Omental fat pad (tissue), 4 donors: ENCODE data around the gene GARIN5B. TPM values are rescaled to one million over a fixed set of nuclear protein-coding genes. Genes with fewer than 3 reads are reported as not detected.

Experiments used
- ATAC-seq: fragments of 150-250 bp; one replicate; pipeline ENCODE4 v1.9.1; 2016; ENCODE audit warnings: mild to moderate bottlenecking, moderate library complexity; ENCODE audit not compliant: low FRiP score
- DNase-seq: peaks from one replicate; pipeline ENCODE4 v3.0.0-alpha.2; 2019; ENCODE audit warnings: low spot score
- CTCF ChIP-seq, 3 donors: fragments of 450-650 bp; IDR thresholded peaks; one replicate each; pipeline ENCODE4 v1.5.1; 2016 to 2017; ENCODE audit warnings: antibody characterized with exemption in 3 of 3, mild to moderate bottlenecking in 3 of 3, moderate library complexity in 2 of 3
- total RNA-seq, 4 donors: library from RNA; depleted of rRNA; stranded (reverse); fragments of >200 nt; gene quantifications; one replicate each; pipeline ENCODE4 v1.1.0, GENCODE V29; 2016

Gene GARIN5B
- total RNA-seq, 4 donors from 2014 or later: 0.09 TPM; not detected in 3

DNA sequence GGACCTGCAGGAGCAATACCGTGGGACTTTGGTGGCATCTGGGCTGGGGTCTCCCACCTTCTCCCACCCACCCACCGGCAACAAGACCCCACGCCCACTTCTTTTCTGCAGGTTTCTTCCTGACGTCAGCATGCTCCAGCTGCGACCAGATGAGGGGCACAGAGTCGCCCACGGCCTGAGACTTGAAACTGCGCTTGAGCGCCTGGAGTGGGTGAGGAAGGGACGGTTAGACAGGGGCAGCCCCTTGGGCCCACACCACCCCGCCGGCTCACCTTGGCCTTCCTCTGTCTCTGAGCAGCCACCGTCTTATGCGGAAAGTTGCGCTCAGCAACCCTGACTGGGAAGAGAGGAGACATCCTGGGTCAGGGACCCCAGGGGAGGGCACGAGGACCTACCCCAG is 2.2 kb downstream of the GARIN5B start:
- DNase-seq (no peak), ATAC-seq (no peak)
- no peak for TF ChIP-seq CTCF (IDR thresholded peaks at IDR 0.05)

GRCh38 chr19:55358943-55359908 is 3.8 kb downstream of the GARIN5B start:
- ATAC-seq: peak; percentile 28
- no peak for DNase-seq
- TF ChIP-seq CTCF (IDR thresholded peaks at IDR 0.05): no peak

DNA sequence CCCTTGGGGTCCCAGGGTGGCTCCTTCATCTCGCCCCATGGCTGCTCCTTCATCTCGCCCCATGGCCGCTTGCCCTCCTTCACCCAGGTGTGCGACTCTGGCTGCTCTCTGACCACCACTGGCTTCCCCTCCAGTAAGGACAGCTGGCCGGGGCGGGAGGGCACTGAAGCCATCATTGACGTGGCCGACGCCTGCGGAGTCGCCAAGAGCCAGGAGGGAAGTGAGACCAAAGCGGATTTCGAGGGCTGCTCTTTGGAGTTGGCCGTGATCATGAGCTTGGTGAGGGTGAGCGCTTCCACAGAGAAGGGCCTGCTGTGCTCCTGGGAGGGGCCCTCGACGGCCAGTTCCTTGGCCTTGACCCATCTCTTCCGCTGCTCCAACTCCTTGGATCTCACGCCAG is 4.6 kb downstream of the GARIN5B start:
- no peak for TF ChIP-seq CTCF (IDR thresholded peaks at IDR 0.05)
- DNase-seq (no peak), ATAC-seq (no peak)

- ATAC-seq (peak; percentile 33), DNase-seq (no peak)
- TF ChIP-seq CTCF (IDR thresholded peaks at IDR 0.05): no peak
Measured at GRCh38 chr19:55355213-55355821, 7.7 kb downstream of the GARIN5B start.

DNA sequence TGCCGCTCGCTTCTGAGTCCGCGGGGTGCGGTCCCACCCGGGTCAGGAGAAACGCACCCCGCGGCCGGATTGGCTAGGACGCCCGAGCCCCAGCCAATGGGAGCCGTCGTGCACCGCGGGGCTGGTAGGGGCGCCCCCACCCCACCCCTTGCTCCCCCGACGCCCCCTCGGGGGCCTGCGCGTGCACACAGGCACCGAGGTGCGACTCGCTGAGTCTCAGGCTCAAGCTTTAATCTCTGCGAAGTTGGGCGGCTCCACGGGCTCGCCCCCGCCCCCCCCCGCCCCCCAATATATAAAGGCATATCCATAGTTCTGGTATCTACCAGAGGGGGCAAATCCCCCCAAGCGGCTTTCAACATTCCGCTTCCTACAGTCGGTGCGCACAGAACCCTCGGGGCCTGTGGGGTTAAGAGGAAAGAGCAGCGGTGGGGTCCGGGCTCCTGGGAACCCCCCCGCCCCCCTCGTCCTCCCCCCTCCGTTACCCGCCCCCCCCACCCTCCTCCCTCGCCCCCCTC is 8.3 kb downstream of the GARIN5B start, which contains the start of gene COX6B2:
TSS of gene COX6B2 (minus strand) at position 22 of the 515 bp plus-strand sequence. CDS start 198 bp downstream, outside the sequence.
- ATAC-seq (no peak), DNase-seq (no peak)
- TF ChIP-seq CTCF (IDR thresholded peaks at IDR 0.05): no peak

DNA sequence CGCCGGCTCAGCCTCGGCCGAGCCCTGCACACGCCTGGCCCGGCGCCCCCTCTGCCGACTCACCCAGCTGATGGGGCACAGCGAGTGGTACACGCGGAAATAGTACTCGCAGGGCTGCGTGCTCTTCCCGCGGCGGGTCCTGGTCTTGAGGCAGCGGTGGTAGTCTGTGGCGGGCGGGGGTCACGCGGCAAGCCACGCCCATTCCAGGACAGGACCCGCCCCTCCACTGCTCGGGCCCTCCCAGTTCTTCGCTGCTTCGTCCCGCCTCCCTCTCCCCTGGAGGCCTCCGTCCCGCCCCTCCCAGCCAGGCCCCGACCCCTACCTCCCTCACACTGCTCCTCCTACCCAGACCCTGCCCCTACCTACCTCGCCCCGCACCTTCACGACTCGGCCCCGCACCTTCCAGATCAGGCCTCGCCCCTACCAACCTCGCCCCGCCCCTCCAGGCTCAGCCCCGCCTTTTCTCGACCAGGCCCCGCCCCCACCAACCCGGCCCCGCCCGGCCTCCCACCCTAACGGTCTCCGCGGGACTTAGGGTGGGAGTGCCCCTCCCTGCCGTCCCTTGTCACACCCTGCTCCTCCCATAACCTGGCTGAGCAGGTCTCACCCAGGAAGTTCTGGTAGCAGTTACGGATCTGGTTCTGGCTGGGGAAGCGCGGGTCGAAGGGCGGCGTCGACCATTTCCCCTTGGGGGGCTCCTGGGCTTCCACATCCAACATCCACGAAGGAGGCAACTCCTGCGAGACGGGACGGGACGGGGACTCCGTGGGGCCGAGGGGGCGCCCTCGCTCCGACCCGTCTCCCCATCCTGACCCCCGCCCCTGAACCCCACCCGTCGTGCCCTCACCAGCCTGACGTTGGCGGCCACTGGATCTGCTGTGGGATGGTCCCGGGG is 9.0 kb downstream of the GARIN5B start:
- peak; percentile 48 for DNase-seq
- TF ChIP-seq CTCF (IDR thresholded peaks at IDR 0.05): no peak
- peak; percentile 89 for ATAC-seq
